OCI-LY1 (cell line): Measurements from ENCODE around the gene PITPNM1.

Experiments used
- H2AFZ ChIP-seq: fragments of 200-600 bp; sonication (generic), shearing (Covaris generic); 2 replicates; pipeline ENCODE4 v1.6.0; 2014; ENCODE audit warnings: antibody characterized with exemption, mild to moderate bottlenecking, low read length
- H3F3A ChIP-seq: fragments of 200-600 bp; sonication (generic), shearing (Covaris generic); 2 replicates; pipeline ENCODE4 v1.6.0; 2014; ENCODE audit warnings: mild to moderate bottlenecking, antibody characterized with exemption, low read length, moderate library complexity; ENCODE audit not compliant: insufficient read depth
- H3K27ac ChIP-seq: fragments of 200-600 bp; sonication (generic); 2 replicates; pipeline ENCODE4 v1.5.1; 2014; ENCODE audit warnings: low read length, mixed run types, mild to moderate bottlenecking, low read depth; ENCODE audit not compliant: poor library complexity, severe bottlenecking
- H3K27me3 ChIP-seq: fragments of 200-600 bp; sonication (generic); 2 replicates; pipeline ENCODE4 v1.6.0; 2014; ENCODE audit warnings: antibody characterized with exemption, mild to moderate bottlenecking, low read length, moderate library complexity; ENCODE audit not compliant: insufficient read depth
- H3K36me3 ChIP-seq: fragments of 200-600 bp; sonication (generic); 2 replicates; pipeline ENCODE4 v1.6.1; 2014; ENCODE audit warnings: mild to moderate bottlenecking, antibody characterized with exemption, low read length, moderate library complexity, mixed read lengths; ENCODE audit not compliant: insufficient read depth
- H3K4me1 ChIP-seq: fragments of 200-600 bp; sonication (generic); 2 replicates; pipeline ENCODE4 v1.5.1; 2014; ENCODE audit warnings: mild to moderate bottlenecking, low read length, moderate library complexity; ENCODE audit not compliant: insufficient read depth, severe bottlenecking
- H3K4me2 ChIP-seq: fragments of 200-600 bp; sonication (generic), shearing (Covaris generic); 2 replicates; pipeline ENCODE4 v1.6.1; 2014; ENCODE audit warnings: low read length
- H3K4me3 ChIP-seq: fragments of 200-600 bp; sonication (generic); 2 replicates; pipeline ENCODE4 v1.5.1; 2014; ENCODE audit warnings: low read length, low read depth, mild to moderate bottlenecking, mixed read lengths; ENCODE audit not compliant: poor library complexity, severe bottlenecking
- H3K79me2 ChIP-seq: fragments of 200-600 bp; shearing (Covaris generic); 2 replicates; pipeline ENCODE4 v1.6.1; 2016; ENCODE audit warnings: mixed run types, low read length, mixed read lengths; ENCODE audit not compliant: insufficient read depth
- H3K9ac ChIP-seq: fragments of 200-600 bp; sonication (generic), shearing (Covaris generic); 2 replicates; pipeline ENCODE4 v1.6.1; 2014; ENCODE audit warnings: mild to moderate bottlenecking, low read length, mixed read lengths
- H3K9me2 ChIP-seq: fragments of 200-600 bp; sonication (generic), shearing (Covaris generic); 2 replicates; pipeline ENCODE4 v1.6.1; 2014; ENCODE audit warnings: low read depth, mild to moderate bottlenecking, low read length, mixed read lengths
- H3K9me3 ChIP-seq: fragments of 200-600 bp; shearing (Covaris generic); 2 replicates; pipeline ENCODE4 v1.6.1; 2014; ENCODE audit warnings: low read length, mixed read lengths
- H4K20me1 ChIP-seq: fragments of 200-600 bp; sonication (generic), shearing (Covaris generic); 2 replicates; pipeline ENCODE4 v1.6.0; 2016; ENCODE audit warnings: mild to moderate bottlenecking, low read length; ENCODE audit not compliant: insufficient read depth
- CTCF ChIP-seq: fragments of 200-600 bp; sonication (generic), shearing (Covaris generic); IDR thresholded peaks from 2 replicates; pipeline ENCODE4 v1.5.1; 2017; ENCODE audit warnings: mild to moderate bottlenecking, antibody characterized with exemption, low read length, moderate library complexity, mixed read lengths
- EZH2 ChIP-seq: fragments of 200-600 bp; sonication (generic), shearing (Covaris generic); IDR thresholded peaks from 2 replicates; pipeline ENCODE4 v1.8.0; 2017; ENCODE audit warnings: borderline replicate concordance, mixed run types, mild to moderate bottlenecking, antibody characterized with exemption, low read length, moderate library complexity, mixed read lengths

PITPNM1 gene

GRCh38 chr11:67464411-67465188, 40.6 kb downstream of the PITPNM1 start:
- no peak overlapping the region for H2AFZ ChIP-seq
- peak overlapping the region; percentile 86 for H3K4me3 ChIP-seq
- H3K79me2 ChIP-seq = peaks cover 3% of the 10 kb centered on the region; the same call in 1 of the 2 replicates

GRCh38 chr11:67463680-67464410, 41.3 kb downstream of the PITPNM1 start:
- H2AFZ ChIP-seq = no peak overlapping the region
- peak overlapping the region; percentile 50 for H3K4me3 ChIP-seq
- H3K9me2 ChIP-seq = no peaks in the 10 kb centered on the region
- H3K79me2 ChIP-seq = peaks cover 3% of the 10 kb centered on the region; the same call in 1 of the 2 replicates
- peaks cover 76% of the 10 kb centered on the region for H3K4me1 ChIP-seq
- no peaks in the 10 kb centered on the region for H3K9me3 ChIP-seq
- H3K27ac ChIP-seq = peak overlapping the region; percentile 85
- H3F3A ChIP-seq = peaks cover 20% of the 10 kb centered on the region; the same call in 1 of the 2 replicates
- H4K20me1 ChIP-seq = no peaks in the 10 kb centered on the region
- no peaks in the 10 kb centered on the region for H3K27me3 ChIP-seq
- peak overlapping the region; percentile 68 for H3K9ac ChIP-seq
- TF ChIP-seq EZH2 (no peak), CTCF (no peak)
- peak overlapping the region; percentile 64 for H3K4me2 ChIP-seq
- H3K36me3 ChIP-seq = peaks cover 7% of the 10 kb centered on the region; the same call in 1 of the 2 replicates

More at GRCh38 chr11:67464411-67465188, 40.6 kb downstream of the PITPNM1 start:
- peaks cover 20% of the 10 kb centered on the region; the same call in 1 of the 2 replicates for H3F3A ChIP-seq
- H3K9me3 ChIP-seq = no peaks in the 10 kb centered on the region
- no peaks in the 10 kb centered on the region for H4K20me1 ChIP-seq
- no peaks in the 10 kb centered on the region for H3K9me2 ChIP-seq
- H3K4me2 ChIP-seq = peak overlapping the region; percentile 100
- peaks cover 71% of the 10 kb centered on the region for H3K4me1 ChIP-seq
- TF ChIP-seq EZH2 (no peak), CTCF (no peak)
- H3K9ac ChIP-seq = peak overlapping the region; percentile 97
- no peaks in the 10 kb centered on the region for H3K27me3 ChIP-seq
- peaks cover 7% of the 10 kb centered on the region; the same call in 1 of the 2 replicates for H3K36me3 ChIP-seq
- peak overlapping the region; percentile 96 for H3K27ac ChIP-seq

- no peak overlapping the region for H3K4me2 ChIP-seq
These were observed 42.0 kb downstream of the PITPNM1 start for GRCh38 chr11:67463186-67463585.

More at GRCh38 chr11:67463186-67463585, 42.0 kb downstream of the PITPNM1 start:
- TF ChIP-seq EZH2 (no peak), CTCF (no peak)
- H2AFZ ChIP-seq = no peak overlapping the region
- no peaks in the 10 kb centered on the region for H3K9me3 ChIP-seq
- peaks cover 80% of the 10 kb centered on the region for H3K4me1 ChIP-seq
- no peaks in the 10 kb centered on the region for H3K27me3 ChIP-seq
- no peak overlapping the region for H3K9ac ChIP-seq
- no peaks in the 10 kb centered on the region for H4K20me1 ChIP-seq
- H3F3A ChIP-seq = peaks cover 20% of the 10 kb centered on the region; the same call in 1 of the 2 replicates
- H3K36me3 ChIP-seq = peaks cover 7% of the 10 kb centered on the region; the same call in 1 of the 2 replicates
- H3K79me2 ChIP-seq = peaks cover 3% of the 10 kb centered on the region; the same call in 1 of the 2 replicates
- H3K27ac ChIP-seq = peak overlapping the region; percentile 85
- no peak overlapping the region for H3K4me3 ChIP-seq
- no peaks in the 10 kb centered on the region for H3K9me2 ChIP-seq
